Astrocyte of the cerebellum (primary cell): ENCODE measurements around the gene NOL7.

Source experiments
- DNase-seq: peaks from one replicate; pipeline ENCODE4 v3.0.0-alpha.2; 2011; ENCODE audit warnings: low read depth
- H3K4me3 ChIP-seq: 2 replicates; pipeline ENCODE4 v1.5.1; 2011; ENCODE audit warnings: mild to moderate bottlenecking, low read depth, low read length, moderate library complexity
- in situ Hi-C: cut with HindIII; loops from 2 replicates; pipeline ENCODE4 v1.10.0; 2017; ENCODE audit warnings: low sequenced_read_pairs
- TF ChIP-seq, protein P1 (sequence below): IDR thresholded peaks from 2 replicates; pipeline ENCODE4 v1.5.1; 2012; ENCODE audit warnings: low read length, low read depth, moderate library complexity, mild to moderate bottlenecking; ENCODE audit errors: missing control alignments

The NOL7 gene

DNA sequence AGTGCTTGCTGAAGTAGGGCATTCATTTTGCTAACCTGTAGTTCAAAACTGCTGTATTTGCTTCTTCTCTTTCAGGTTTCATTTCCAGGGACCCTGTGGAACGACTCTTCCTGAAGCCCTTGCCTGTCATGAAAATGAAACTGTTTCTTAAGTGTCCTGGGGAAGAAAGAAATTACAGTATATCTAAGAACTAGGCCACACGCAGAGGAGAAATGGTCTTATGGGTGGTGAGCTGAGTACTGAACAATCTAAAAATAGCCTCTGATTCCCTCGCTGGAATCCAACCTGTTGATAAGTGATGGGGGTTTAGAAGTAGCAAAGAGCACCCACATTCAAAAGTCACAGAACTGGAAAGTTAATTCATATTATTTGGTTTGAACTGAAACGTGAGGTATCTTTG lies 3.4 kb upstream of the NOL7 start:
- DNase-seq, result no peak
- TF ChIP-seq, protein P1, sequence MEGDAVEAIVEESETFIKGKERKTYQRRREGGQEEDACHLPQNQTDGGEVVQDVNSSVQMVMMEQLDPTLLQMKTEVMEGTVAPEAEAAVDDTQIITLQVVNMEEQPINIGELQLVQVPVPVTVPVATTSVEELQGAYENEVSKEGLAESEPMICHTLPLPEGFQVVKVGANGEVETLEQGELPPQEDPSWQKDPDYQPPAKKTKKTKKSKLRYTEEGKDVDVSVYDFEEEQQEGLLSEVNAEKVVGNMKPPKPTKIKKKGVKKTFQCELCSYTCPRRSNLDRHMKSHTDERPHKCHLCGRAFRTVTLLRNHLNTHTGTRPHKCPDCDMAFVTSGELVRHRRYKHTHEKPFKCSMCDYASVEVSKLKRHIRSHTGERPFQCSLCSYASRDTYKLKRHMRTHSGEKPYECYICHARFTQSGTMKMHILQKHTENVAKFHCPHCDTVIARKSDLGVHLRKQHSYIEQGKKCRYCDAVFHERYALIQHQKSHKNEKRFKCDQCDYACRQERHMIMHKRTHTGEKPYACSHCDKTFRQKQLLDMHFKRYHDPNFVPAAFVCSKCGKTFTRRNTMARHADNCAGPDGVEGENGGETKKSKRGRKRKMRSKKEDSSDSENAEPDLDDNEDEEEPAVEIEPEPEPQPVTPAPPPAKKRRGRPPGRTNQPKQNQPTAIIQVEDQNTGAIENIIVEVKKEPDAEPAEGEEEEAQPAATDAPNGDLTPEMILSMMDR, result no peak
- H3K4me3 ChIP-seq, result no peak overlapping the region
- in situ Hi-C loops, result no loop called here

DNA sequence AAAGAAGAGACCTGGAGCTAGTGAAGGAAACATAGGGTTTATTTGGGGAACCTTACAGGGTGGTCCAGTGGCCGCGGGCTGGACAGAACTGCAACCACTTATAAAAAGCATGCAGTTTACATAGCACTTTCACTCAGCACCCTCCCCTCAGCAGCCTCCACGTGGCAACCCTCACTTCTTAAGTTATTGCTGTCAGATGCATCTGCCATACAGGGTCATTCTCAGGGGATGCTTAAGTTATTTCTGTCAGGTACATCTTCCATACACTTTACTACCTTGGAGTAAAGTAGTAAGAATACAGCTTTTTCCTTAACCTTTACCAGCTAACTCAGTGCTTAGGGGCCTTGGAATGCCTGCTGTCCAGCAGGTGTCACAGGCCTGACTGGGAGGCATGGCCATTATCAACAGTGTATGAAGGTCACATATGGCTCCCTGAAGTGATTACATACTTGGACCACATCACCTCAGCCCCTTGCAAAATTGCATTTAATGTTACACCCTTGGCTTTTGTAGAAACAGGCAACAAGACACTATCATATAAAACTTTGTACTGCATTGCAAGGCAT lies 2.0 kb upstream of the NOL7 start:
- H3K4me3 ChIP-seq, result no peak overlapping the region
- no peak for DNase-seq
- in situ Hi-C loops, result no loop called here
- TF ChIP-seq, protein P1, result no peak

DNA sequence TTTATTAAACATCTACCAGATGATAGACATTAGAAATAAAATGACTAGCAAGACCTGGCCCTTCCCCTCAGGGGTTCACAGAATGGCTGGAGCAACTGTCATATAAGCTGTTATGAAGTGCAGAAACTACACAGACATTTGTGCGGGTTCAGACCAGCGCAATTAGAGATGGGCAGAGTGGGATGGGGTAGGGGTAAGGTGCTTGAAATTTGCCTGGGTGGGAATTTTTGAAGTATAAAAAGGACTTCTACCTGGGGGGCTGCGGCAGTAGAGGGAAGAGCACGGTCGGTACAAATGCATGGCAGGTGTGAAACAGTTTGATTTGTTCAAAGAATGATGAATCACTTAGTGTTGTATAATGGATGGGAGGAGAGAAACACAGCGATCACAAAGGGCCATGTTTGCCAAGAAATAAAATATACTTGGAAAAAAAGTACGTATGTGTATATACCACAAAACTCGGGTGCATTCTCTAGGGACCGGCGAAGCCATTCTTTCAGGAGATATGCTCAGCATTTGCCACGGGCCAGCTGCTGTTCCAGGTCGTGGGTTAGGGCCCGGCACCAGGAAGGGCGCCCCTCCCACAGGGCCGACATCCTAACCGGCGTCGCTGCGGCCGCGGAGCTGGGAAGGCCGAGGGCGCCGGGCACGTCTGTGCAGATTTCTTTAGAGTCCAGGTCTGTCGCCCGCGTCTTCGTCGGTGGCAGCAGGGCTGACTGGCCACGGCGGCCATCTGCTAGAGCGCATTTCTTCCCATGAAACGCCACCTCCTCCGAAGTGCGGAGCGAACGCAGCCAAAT lies 809 bp upstream of the NOL7 start:
- in situ Hi-C loops, result no loop called here
- TF ChIP-seq, protein P1, result no peak
- peak overlapping the region; percentile 100 for H3K4me3 ChIP-seq
- no peak for DNase-seq

DNA sequence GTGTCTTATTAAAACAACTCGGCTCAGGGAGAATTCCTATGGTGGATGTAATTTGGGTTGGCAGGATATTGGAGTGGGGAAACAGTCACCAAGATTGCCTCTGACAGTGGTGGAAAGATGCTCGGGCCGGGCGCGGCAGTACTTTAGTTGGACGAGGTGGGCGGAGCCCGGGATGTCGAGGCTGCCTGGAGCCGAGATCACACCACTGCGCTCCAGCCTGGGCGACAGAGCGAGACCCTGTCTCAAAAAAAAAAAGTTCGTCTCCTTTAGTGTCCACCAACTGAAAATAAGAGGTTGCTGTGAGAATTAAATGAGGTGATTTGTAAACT lies 621 bp downstream of the NOL7 start:
- TF ChIP-seq, protein P1, result no peak
- peak overlapping the region; percentile 100 for H3K4me3 ChIP-seq
- in situ Hi-C loops, result no loop called here
- no peak for DNase-seq

DNA sequence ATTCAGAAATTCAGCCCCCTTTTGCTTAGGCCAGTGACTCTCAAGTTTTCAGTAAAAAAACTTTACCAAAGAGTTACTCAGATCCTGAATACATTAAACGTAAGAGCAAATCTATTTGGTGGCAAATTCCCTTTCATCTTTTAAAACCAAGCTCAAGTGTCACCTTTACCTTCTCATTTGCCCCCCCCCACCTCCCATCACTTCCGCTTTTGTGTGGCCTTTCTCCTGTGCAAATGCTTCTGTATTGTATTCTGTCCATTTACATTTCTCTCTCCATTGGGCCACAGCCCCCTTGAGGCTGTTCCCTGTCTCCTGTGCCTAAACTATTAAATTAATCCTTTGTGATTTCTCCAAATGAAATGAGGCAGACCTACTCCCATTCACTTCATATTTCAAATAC lies 1.9 kb downstream of the NOL7 start:
- no peak for DNase-seq
- in situ Hi-C loops, result no loop called here
- H3K4me3 ChIP-seq, result no peak overlapping the region
- TF ChIP-seq, protein P1, result no peak

DNA sequence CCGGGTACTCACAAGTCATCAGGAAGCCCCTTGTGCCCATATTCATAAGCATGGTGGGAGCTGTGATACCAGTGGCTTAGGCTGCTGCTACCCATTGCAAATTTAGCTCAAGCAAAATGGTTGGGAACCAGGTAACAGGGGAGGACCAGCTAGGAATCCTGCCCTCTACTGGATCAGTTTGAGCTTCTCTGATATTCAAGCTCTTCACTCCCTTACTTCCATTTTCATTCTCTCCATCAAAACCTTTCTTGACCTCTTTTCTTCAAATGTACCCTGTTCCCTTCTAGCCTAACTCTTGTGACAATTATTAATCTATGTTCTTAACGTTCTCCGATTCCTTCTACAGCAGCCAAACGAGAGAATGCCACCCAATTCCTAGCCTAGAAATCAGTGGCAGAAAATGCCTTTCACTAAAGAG lies 9.7 kb downstream of the NOL7 start:
- DNase-seq, result no peak
- in situ Hi-C loops, result no loop called here

More for the DNA sequence above, 9.7 kb downstream of the NOL7 start:
- H3K4me3 ChIP-seq, result no peak overlapping the region
- TF ChIP-seq, protein P1, result peak; percentile 57
